Kidney (tissue), 14 donors: ENCODE data around the gene RNF135. TPM values are rescaled to one million over a fixed set of nuclear protein-coding genes. Genes with fewer than 3 reads are reported as not detected.

Source experiments
- DNase-seq, 5 donors: peaks; one replicate each; pipeline ENCODE4 v3.0.0-alpha.2; 2013 to 2020
- FAIRE-seq: peaks from 2 replicates; lab custom pipeline; 2012; peaks lifted over from hg19 to GRCh38; lab: Jason Lieb, UNC
- H3K27ac ChIP-seq, 2 donors: one replicate each; pipeline ENCODE4 v1.7.0; 2013; ENCODE audit warnings: low read depth in 2 of 2, low read length in 2 of 2, inconsistent platforms in 1 of 2
- H3K27me3 ChIP-seq: one replicate; pipeline ENCODE4 v1.7.1; 2013; ENCODE audit warnings: low read length, inconsistent platforms; ENCODE audit not compliant: control insufficient read depth, insufficient read depth
- H3K36me3 ChIP-seq, 3 donors: one replicate each; pipeline versions ENCODE4 v1.7.0 to v1.7.1; 2013; ENCODE audit warnings: low read length in 3 of 3, control low read depth in 1 of 3, inconsistent platforms in 1 of 3; ENCODE audit not compliant: insufficient read depth in 3 of 3, control insufficient read depth in 2 of 3
- H3K4me1 ChIP-seq, 3 donors: one replicate each; pipeline versions ENCODE4 v1.7.0 to v1.7.1; 2013; ENCODE audit warnings: low read length in 3 of 3, inconsistent platforms in 1 of 3, low read depth in 1 of 3; ENCODE audit not compliant: control insufficient read depth in 2 of 3, insufficient read depth in 2 of 3
- H3K4me3 ChIP-seq, 3 donors: one replicate each; pipeline versions ENCODE4 v1.7.0 to v1.8.1; 2013; ENCODE audit warnings: low read length in 3 of 3, control low read depth in 1 of 3, inconsistent platforms in 1 of 3
- H3K9ac ChIP-seq, 3 donors: one replicate each; pipeline versions ENCODE4 v1.7.0 to v1.7.1; 2013; ENCODE audit warnings: low read length in 3 of 3, control low read depth in 1 of 3, inconsistent platforms in 1 of 3
- H3K9me3 ChIP-seq, 3 donors: one replicate each; pipeline versions ENCODE4 v1.7.0 to v1.7.1; 2013; ENCODE audit warnings: low read length in 3 of 3, control low read depth in 1 of 3, inconsistent platforms in 1 of 3; ENCODE audit not compliant: control insufficient read depth in 2 of 3, insufficient read depth in 1 of 3
- CTCF ChIP-seq: IDR thresholded peaks from 3 replicates; pipeline ENCODE4 v1.5.1; 2012; ENCODE audit warnings: mild to moderate bottlenecking, moderate library complexity, borderline replicate concordance; ENCODE audit not compliant: insufficient read depth; ENCODE audit errors: extremely low read depth
- intact Hi-C: fragments of 100-400 bp; cut with DNase I; formaldehyde crosslinking; loops from one replicate; pipeline ENCODE4 v1.11.1; 2022
- polyA plus RNA-seq: library from polyadenylated mRNA; stranded (reverse); fragments of 350-450 nt; fragmentation: Illumina TruSeq; extraction: RNeasy Lipid Tissue Mini Kit (QIAGEN cat#74804); gene quantifications from one replicate; pipeline ENCODE4 v1.2.3, GENCODE V29; 2014; ENCODE audit warnings: low read depth, low replicate concordance; ENCODE audit not compliant: insufficient read depth
- total RNA-seq: library from RNA; stranded (reverse); fragmentation: NEBNext Ultra II Directional; extraction: Animal tissue kit (Norgen Biotek cat#: 25700); gene quantifications from one replicate; pipeline ENCODE4 v1.2.1, GENCODE V29; 2021
- donor health status: control.
- donor health status: control.
- donor health status: control.
- donor health status: control.
- donor health status: control.
- donor health status: DM: yes; HTN: yes; CAD: no.
- donor health status: Normal renal cell carcinoma (clear cell type).

The RNF135 gene
- total and polyA plus RNA-seq, 2 donors from 2014 or later: 27.8 to 29.8 TPM

GRCh38 chr17:30950669-30951399, 20.0 kb upstream of the RNF135 start:
- no peaks in the 10 kb centered on the region for H3K36me3 ChIP-seq
- no peak for TF ChIP-seq CTCF
- no peaks in the 10 kb centered on the region for H3K9me3 ChIP-seq
- no peak overlapping the region for H3K9ac ChIP-seq
- intact Hi-C loops: no loop called here
- no peak overlapping the region for H3K4me3 ChIP-seq
- peak overlapping the region in 1 of 2 donors; percentile 47 for H3K27ac ChIP-seq
- DNase-seq (peak; percentile 26 to 87 (median 53)), FAIRE-seq (peak; percentile 56)
- H3K4me1 ChIP-seq: peaks cover 0 to 11% (median 0%) of the 10 kb centered on the region in 3 donors
- H3K27me3 ChIP-seq: no peaks in the 10 kb centered on the region

- no peak overlapping the region for H3K27ac ChIP-seq
- peak in 1 of 5 donors; percentile 32 for DNase-seq
- H3K9ac ChIP-seq: no peak overlapping the region
- no peak for TF ChIP-seq CTCF
- H3K27me3 ChIP-seq: no peaks in the 10 kb centered on the region
- peaks cover 0 to 16% (median 0%) of the 10 kb centered on the region in 3 donors for H3K4me1 ChIP-seq
- H3K4me3 ChIP-seq: no peak overlapping the region
- no peaks in the 10 kb centered on the region for H3K9me3 ChIP-seq
- FAIRE-seq: no peak
- H3K36me3 ChIP-seq: no peaks in the 10 kb centered on the region
- intact Hi-C loops: no loop called here
Observed at GRCh38 chr17:30952638-30953393, 18.0 kb upstream of the RNF135 start.

GRCh38 chr17:30954046-30954830, 16.6 kb upstream of the RNF135 start:
- Histone ChIP-seq H3K9me3 (no peaks in the 10 kb centered on the region), H3K36me3 (no peaks in the 10 kb centered on the region), H3K27me3 (no peaks in the 10 kb centered on the region), H3K4me1 (peaks cover 0 to 16% (median 0%) of the 10 kb centered on the region in 3 donors), H3K27ac (peak overlapping the region in 1 of 2 donors; percentile 28), H3K9ac (no peak overlapping the region), H3K4me3 (no peak overlapping the region)
- no peak for TF ChIP-seq CTCF
- intact Hi-C loops: no loop called here
- DNase-seq (peak in 1 of 5 donors; percentile 63), FAIRE-seq (no peak)
